Spleen (tissue), 11 donors: ENCODE data around the gene UBE2E2. TPM values are rescaled to one million over a fixed set of nuclear protein-coding genes. Genes with fewer than 3 reads are reported as not detected.
A peak's percentile ranks its signal among the peaks of the same experiment; 100 is the strongest.

ENCODE experiments used
- DNase-seq: peaks from one replicate; pipeline ENCODE4 v3.0.0-alpha.2; 2020
- H3K27ac ChIP-seq, 8 donors: fragments of 200-600 bp; sonication (generic) in 7 of 8; 1 replicate in 4 of 8; 2 replicates in 4 of 8; pipeline versions ENCODE4 v1.5.0 to v1.8.0; 2016 to 2021; ENCODE audit warnings: inconsistent platforms in 4 of 8, mild to moderate bottlenecking in 4 of 8, moderate library complexity in 1 of 8
- H3K27me3 ChIP-seq, 7 donors: fragments of 200-600 bp; sonication (generic) in 6 of 7; replicated peaks in 1 of 7; 1 replicate in 4 of 7; 2 replicates in 3 of 7; pipeline versions ENCODE4 v1.5.0 to v1.8.0; 2016 to 2021; ENCODE audit warnings: inconsistent platforms in 3 of 7, mild to moderate bottlenecking in 1 of 7
- H3K36me3 ChIP-seq, 6 donors: fragments of 200-600 bp; sonication (generic) in 5 of 6; 1 replicate in 4 of 6; 2 replicates in 2 of 6; pipeline versions ENCODE4 v1.5.0 to v1.8.0; 2016 to 2021; ENCODE audit warnings: inconsistent platforms in 2 of 6
- H3K4me1 ChIP-seq, 6 donors: fragments of 200-600 bp; sonication (generic) in 5 of 6; 1 replicate in 3 of 6; 2 replicates in 3 of 6; pipeline versions ENCODE4 v1.5.0 to v1.8.0; 2016 to 2021; ENCODE audit warnings: inconsistent platforms in 3 of 6
- H3K4me3 ChIP-seq, 8 donors: fragments of 200-600 bp; sonication (generic) in 7 of 8; 1 replicate in 4 of 8; 2 replicates in 4 of 8; pipeline versions ENCODE4 v1.5.0 to v1.8.0; 2016 to 2021; ENCODE audit warnings: inconsistent platforms in 4 of 8, mild to moderate bottlenecking in 4 of 8, moderate library complexity in 2 of 8
- H3K9me3 ChIP-seq, 8 donors: fragments of 200-600 bp; sonication (generic) in 7 of 8; 1 replicate in 4 of 8; 2 replicates in 4 of 8; pipeline versions ENCODE4 v1.5.0 to v1.8.0; 2016 to 2021; ENCODE audit warnings: inconsistent platforms in 4 of 8
- POLR2A ChIP-seq, 3 donors: fragments of 450-650 bp; IDR thresholded peaks; one replicate each; pipeline ENCODE4 v1.5.1; 2017; ENCODE audit warnings: antibody characterized with exemption in 3 of 3, mild to moderate bottlenecking in 1 of 3
- POLR2AphosphoS5 ChIP-seq, 3 donors: sonication (generic); formaldehyde crosslinking; IDR thresholded peaks; one replicate each; pipeline ENCODE4 v1.5.1; 2017; ENCODE audit warnings: antibody characterized with exemption in 3 of 3
- WGBS, 5 donors: extraction: QIAGEN DNeasy Blood & Tissue Kit in 3 of 5; methylation state at CpG; one replicate each; pipeline versions ENCODE4 v1.1.5 to v1.1.7; 2013 to 2018; 5-methylcytosine and 5-hydroxymethylcytosine counted together
- intact Hi-C: fragments of 100-400 bp; cut with DNase I; formaldehyde crosslinking; loops from one replicate; pipeline ENCODE4 v1.15.0; 2023; ENCODE audit warnings: low total_unique reads
- polyA plus RNA-seq, 3 donors: library from polyadenylated mRNA; stranded (reverse); fragments of 200-250 nt; gene quantifications; one replicate each; pipeline ENCODE4 v1.2.1, GENCODE V29; 2013
- total RNA-seq, 7 donors: library from RNA; depleted of rRNA in 3 of 7; stranded (reverse); fragments of >200 nt in 3 of 7; fragmentation: NEBNext Ultra II Directional in 4 of 7; extraction: Animal tissue kit (Norgen Biotek cat#: 25700) in 4 of 7; gene quantifications; one replicate each; pipeline versions ENCODE4 v1.1.0 to v1.2.1, GENCODE V29; 2016 to 2021
- TF ChIP-seq, protein P1 (sequence below), 11 experiments: fragments of 200-600 bp in 7 of 11; fragments of 450-650 bp in 4 of 11; sonication (generic) in 4 of 11; IDR thresholded peaks in 8 of 11; conservative IDR thresholded peaks in 3 of 11; 1 replicate in 7 of 11; 2 replicates in 4 of 11; pipeline versions ENCODE4 v1.4.0 to v1.8.0; 2016 to 2021; ENCODE audit warnings: antibody characterized with exemption in 11 of 11, inconsistent platforms in 4 of 11, mild to moderate bottlenecking in 1 of 11
- donor health status: healthy with polysubstance abuse.
- donor health status: DM: no; HTN: no; CAD: no; lungs with moderate emphysema.
- donor health status: DM: no; HTN: no; CAD: no.
- donor health status: Bipolar disorder and iron deficiency.
- donor health status: healthy.
- donor health status: DM: no; HTN: no; CAD: no.
- donor health status: DM: yes; HTN: yes; CAD: no.

Gene UBE2E2
- total and polyA plus RNA-seq, 10 donors, result 27.9 to 87.6 (median 41.2) TPM

DNA sequence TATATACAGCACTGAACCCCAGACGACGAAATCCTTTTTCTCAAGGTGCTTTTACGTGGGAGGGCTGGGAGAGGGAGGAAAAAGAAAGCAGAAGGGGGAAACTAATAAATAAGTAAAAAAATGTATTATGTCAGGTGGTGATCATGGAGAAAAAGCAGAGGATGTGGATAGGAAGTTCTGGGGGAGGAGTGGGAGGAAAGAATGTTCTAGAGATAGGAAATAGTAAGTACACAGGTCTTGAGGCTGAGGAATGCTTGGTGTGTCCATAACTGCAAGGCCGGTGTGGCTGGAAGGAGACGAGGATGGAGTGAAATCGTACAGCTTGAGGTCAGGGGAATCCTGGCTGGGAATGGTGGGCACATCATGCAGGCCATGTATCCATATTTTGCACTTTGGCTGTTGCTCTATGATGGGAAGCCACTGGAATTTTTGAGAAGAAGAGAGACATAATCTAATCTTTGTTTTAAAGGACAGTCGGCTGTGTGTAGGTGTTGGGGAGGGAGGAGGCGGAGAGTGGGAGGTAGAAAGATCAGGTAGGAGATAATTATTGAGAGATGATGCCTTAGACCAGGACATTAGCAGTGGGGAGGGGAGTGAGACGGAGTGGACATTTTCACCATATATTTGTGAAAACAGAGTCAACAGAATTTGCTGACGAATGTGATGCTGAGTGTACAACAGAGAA, 1.8 kb upstream of the UBE2E2 start:
- Histone ChIP-seq H3K27ac (no peak overlapping the region), H3K36me3 (no peaks in the 10 kb centered on the region), H3K4me3 (no peak overlapping the region), H3K4me1 (peaks cover 5 to 34% (median 20%) of the 10 kb centered on the region in 6 donors), H3K9me3 (no peaks in the 10 kb centered on the region), H3K27me3 (peaks cover 0 to 15% (median 0%) of the 10 kb centered on the region in 7 donors)
- no peak for TF ChIP-seq POLR2AphosphoS5 (IDR thresholded peaks at IDR 0.05)
- TF ChIP-seq POLR2A (IDR thresholded peaks at IDR 0.05), result no peak
- TF ChIP-seq, protein P1, sequence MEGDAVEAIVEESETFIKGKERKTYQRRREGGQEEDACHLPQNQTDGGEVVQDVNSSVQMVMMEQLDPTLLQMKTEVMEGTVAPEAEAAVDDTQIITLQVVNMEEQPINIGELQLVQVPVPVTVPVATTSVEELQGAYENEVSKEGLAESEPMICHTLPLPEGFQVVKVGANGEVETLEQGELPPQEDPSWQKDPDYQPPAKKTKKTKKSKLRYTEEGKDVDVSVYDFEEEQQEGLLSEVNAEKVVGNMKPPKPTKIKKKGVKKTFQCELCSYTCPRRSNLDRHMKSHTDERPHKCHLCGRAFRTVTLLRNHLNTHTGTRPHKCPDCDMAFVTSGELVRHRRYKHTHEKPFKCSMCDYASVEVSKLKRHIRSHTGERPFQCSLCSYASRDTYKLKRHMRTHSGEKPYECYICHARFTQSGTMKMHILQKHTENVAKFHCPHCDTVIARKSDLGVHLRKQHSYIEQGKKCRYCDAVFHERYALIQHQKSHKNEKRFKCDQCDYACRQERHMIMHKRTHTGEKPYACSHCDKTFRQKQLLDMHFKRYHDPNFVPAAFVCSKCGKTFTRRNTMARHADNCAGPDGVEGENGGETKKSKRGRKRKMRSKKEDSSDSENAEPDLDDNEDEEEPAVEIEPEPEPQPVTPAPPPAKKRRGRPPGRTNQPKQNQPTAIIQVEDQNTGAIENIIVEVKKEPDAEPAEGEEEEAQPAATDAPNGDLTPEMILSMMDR (IDR thresholded peaks at IDR 0.05 in 8 of 11, conservative IDR thresholded peaks at IDR 0.05 in 3 of 11), result no peak
- DNase-seq, result no peak
- 85 to 90% (median 88%) methylated on average over 10 of the region's 10 CpGs for WGBS, 5 donors
- intact Hi-C loops, result no loop called here

DNA sequence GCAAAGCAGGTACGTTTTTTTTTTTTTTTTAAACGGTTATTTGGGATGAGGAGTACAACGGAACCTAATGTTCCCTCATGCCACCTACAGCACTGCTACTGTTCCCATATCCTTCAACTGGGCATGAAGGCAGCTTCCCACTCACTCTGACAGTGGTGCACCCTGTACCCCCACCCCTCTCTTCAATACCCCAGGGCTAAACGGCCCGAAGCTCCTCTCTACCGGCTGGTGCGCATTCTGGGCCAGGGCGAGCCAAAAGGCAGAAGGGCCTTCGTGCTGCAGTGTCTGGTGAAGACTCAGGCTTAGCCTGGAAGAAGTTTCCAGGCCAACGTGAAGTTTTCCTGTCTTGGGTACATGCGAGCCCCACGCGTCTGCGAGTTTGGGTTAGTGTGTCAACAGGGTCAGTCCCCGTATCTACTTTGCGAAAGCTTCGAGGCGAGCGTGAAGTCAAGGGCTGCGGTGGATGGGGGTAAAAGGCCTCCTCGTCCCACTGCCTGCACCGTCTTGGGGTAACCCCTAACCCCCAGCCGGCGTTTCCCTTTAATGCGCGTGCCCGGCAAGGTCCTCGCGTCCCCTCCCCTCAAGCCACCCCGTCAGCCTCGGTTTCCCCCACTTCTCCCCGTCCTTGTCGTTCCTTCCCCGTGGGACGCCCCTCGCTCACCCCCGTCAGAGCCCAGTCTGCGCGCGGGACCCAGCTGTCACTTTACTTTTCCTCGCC, 765 bp upstream of the UBE2E2 start:
- Histone ChIP-seq H3K4me3 (peak overlapping the region; percentile 61 to 90 (median 74)), H3K4me1 (peaks cover 5 to 41% (median 22%) of the 10 kb centered on the region in 6 donors), H3K27ac (peak overlapping the region in 7 of 8 donors; percentile 54 to 93 (median 88)), H3K9me3 (no peaks in the 10 kb centered on the region), H3K27me3 (peaks cover 0 to 15% (median 0%) of the 10 kb centered on the region in 7 donors), H3K36me3 (no peaks in the 10 kb centered on the region)
- TF ChIP-seq POLR2A (IDR thresholded peaks at IDR 0.05), result no peak
- TF ChIP-seq POLR2AphosphoS5 (IDR thresholded peaks at IDR 0.05), result no peak
- TF ChIP-seq, protein P1 (IDR thresholded peaks at IDR 0.05 in 8 of 11, conservative IDR thresholded peaks at IDR 0.05 in 3 of 11), result no peak
- 16 to 21% (median 19%) methylated on average over 38 to 41 of the region's 41 CpGs for WGBS, 5 donors
- intact Hi-C loops, result no loop called here
- DNase-seq, result no peak

DNA sequence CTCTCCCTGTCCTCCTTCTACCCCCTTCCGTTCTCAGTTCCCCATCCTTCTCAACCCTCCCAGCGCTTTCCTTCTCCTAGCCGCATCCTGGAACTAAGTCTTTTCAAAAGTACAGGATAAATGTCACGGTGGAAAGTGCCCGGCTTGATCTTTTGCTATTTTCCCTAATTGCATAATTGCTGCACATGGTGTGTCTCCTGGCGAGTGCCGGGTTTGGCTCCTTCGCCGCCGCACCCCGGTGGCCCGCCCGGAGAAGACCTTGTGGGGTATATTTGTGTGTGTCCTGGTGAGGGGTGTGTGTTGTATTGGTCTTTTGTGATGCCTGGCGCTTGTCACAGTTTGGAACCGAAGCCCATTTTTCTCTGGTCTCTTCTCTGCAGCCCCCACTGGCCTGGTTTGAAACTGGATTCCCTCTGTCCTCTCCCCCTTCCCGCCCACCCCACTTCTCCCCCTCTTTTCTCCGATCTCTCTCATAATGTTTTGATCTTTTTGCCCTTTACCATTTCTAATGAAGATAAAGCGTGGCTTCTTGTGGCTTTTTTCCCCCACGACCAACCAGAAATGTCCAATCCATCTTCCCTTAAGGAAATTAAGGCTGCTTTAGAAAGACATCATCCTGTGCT, 692 bp downstream of the UBE2E2 start:
- peak; percentile 77 for DNase-seq
- Histone ChIP-seq H3K27me3 (peaks cover 0 to 15% (median 0%) of the 10 kb centered on the region in 7 donors), H3K27ac (peak overlapping the region in 6 of 8 donors; percentile 85 to 93 (median 88)), H3K4me3 (peak overlapping the region; percentile 61 to 90 (median 74)), H3K9me3 (no peaks in the 10 kb centered on the region), H3K4me1 (peaks cover 5 to 41% (median 22%) of the 10 kb centered on the region in 6 donors), H3K36me3 (no peaks in the 10 kb centered on the region)
- WGBS, 5 donors, result 0 to 2% (median 1%) methylated on average over 19 of the region's 19 CpGs
- TF ChIP-seq, protein P1 (IDR thresholded peaks at IDR 0.05 in 8 of 11, conservative IDR thresholded peaks at IDR 0.05 in 3 of 11), result no peak
- TF ChIP-seq POLR2A (IDR thresholded peaks at IDR 0.05), result no peak
- no peak for TF ChIP-seq POLR2AphosphoS5 (IDR thresholded peaks at IDR 0.05)
- intact Hi-C loops, result no loop called here
